Fibroblast of pulmonary artery (primary cell): ENCODE results near the gene ZNF600.
"Not testable (repeated sequence)": the region's sequence is repeated elsewhere in the genome, so short reads cannot be mapped to it uniquely, and the experiment has no call there.

Experiments used
- DNase-seq: peaks from one replicate; pipeline ENCODE4 v3.0.0-alpha.2; 2010; ENCODE audit warnings: low read depth
- H3K4me3 ChIP-seq: replicated peaks from 2 replicates; pipeline ENCODE4 v1.5.1; 2011; ENCODE audit warnings: low read depth, mild to moderate bottlenecking, control low read depth, low read length, moderate library complexity
- CTCF ChIP-seq: IDR thresholded peaks from 2 replicates; pipeline ENCODE4 v1.5.1; 2011; ENCODE audit warnings: mild to moderate bottlenecking, control low read depth, low read length, inconsistent platforms; ENCODE audit errors: missing control alignments

The ZNF600 gene

GRCh38 chr19:52743091-52743490 is 43.5 kb downstream of the ZNF600 start:
- TF ChIP-seq CTCF: no peak
- H3K4me3 ChIP-seq: no peak overlapping the region
- DNase-seq: no peak

- no peak for DNase-seq
- TF ChIP-seq CTCF: no peak
- H3K4me3 ChIP-seq: no peak overlapping the region
Measured at GRCh38 chr19:52742516-52742915, 44.1 kb downstream of the ZNF600 start.

GRCh38 chr19:52741951-52742485 is 44.6 kb downstream of the ZNF600 start:
- no peak for DNase-seq
- H3K4me3 ChIP-seq: no peak overlapping the region
- TF ChIP-seq CTCF: no peak

- DNase-seq, H3K4me3 ChIP-seq: not testable (repeated sequence)
Measured at GRCh38 chr19:52741371-52741770, 45.2 kb downstream of the ZNF600 start.

- H3K4me3 ChIP-seq: no peak overlapping the region
- TF ChIP-seq CTCF: no peak
- DNase-seq: no peak
Measured at GRCh38 chr19:52739576-52739975, 47.0 kb downstream of the ZNF600 start.

- H3K4me3 ChIP-seq: no peak overlapping the region
- TF ChIP-seq CTCF: no peak
- DNase-seq: peak; percentile 20
Measured at GRCh38 chr19:52735734-52736133, 50.9 kb downstream of the ZNF600 start.

- H3K4me3 ChIP-seq: peak within 1 kb of the TSS; percentile 95
- peak; percentile 57 for TF ChIP-seq CTCF
- peak; percentile 95 for DNase-seq
Measured at GRCh38 chr19:52734893-52735661, 51.5 kb downstream of the ZNF600 start, which contains the start of gene ZNF611. TSS of gene ZNF611 (minus strand) at chr19:52735044. CDS start at chr19:52715894, 19,150 bp downstream.
